ENCODE data around the gene NHLH1.

The NHLH1 gene

DNA sequence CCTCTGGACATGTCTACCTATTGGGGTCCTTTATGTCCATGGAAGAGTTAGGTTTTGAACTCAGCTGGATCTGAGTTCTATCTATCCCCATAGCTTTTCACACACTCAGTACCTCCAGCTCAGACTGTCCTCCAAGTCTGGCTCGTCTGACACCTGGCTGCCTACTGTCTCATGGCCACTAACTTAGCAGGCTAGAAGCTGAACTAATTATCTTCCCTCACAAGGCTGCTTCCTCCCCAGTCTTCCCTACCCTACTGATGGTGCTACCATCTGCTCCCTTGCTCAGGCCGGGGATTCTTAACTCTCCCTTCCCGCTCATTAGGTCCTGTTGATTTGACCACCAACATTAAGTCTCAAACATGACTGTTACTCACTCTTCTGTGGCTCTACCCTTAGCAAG, 46.8 kb downstream of the NHLH1 start:
- DNase-seq: no peak

DNA sequence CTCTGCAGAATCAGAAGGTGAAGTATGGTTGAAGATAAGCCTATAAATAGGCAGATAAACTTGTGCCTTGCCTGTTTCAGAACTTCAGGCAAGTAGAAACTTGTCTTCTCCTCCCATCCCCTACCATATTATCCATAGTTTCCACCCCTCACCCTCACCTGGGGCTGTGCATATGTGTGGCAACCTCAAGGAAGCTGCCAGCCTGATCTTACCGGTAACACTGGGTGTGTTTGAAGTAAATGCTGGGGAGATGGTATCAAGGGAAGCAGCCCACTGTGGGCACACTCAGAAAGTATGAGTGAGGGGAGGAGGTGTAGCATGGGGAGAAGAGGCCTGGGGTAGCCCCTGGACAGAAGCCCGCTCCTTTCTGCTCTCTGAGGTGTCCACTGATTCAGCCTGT, 48.0 kb downstream of the NHLH1 start:
- no peak for DNase-seq

- no peak for DNase-seq
Observed at GRCh38 chr1:160415696-160416290, 48.9 kb downstream of the NHLH1 start.

- DNase-seq: peak; percentile 46
Observed at GRCh38 chr1:160416369-160416768, 49.5 kb downstream of the NHLH1 start.

DNA sequence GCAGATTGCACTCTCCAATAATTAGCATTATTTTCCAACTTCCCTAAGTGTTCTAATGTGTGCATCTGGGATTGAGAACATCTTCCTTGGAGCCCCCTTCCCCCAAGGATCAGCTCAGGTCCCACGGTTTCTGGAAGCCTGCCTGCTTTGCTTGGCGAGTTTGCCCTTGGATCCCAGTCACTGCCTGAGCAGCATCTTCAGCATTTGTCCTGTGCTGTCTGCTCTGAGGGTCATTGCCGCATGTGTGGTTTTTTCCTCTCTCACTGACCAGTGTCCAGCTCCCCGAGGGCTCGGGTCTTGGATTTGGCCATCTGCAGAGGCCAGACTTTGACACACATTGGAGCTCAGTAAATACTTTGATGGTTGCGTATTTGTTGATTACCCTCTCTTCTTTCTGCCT, 51.6 kb downstream of the NHLH1 start:
- DNase-seq: no peak

DNA sequence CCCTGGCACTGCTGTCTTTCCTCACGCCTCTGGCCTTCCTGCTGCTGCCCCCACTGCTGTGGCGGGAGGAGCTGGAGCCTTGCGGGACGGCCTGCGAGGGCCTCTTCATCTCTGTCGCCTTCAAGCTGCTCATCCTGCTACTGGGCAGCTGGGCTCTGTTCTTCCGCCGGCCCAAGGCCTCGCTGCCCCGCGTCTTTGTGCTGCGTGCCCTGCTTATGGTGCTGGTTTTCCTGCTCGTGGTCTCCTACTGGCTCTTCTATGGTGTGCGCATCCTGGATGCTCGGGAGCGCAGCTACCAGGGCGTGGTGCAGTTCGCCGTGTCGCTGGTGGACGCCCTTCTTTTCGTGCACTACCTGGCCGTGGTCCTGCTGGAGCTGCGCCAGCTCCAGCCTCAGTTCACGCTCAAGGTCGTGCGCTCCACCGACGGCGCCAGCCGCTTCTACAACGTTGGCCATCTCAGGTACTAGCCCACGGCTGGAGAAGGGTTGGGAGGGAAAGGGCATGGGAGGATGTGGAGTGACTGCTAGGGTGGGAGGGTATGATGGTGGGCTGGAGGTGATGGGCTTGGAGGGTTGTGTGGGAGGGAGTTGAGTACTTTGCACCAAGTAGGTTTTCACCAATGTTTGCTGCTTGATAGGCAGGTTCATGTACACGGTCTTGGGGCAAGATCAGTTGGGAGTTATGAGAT, 52.4 kb downstream of the NHLH1 start:
- no peak for DNase-seq

GRCh38 chr1:160419838-160420169, 52.9 kb downstream of the NHLH1 start:
- no peak for DNase-seq

DNA sequence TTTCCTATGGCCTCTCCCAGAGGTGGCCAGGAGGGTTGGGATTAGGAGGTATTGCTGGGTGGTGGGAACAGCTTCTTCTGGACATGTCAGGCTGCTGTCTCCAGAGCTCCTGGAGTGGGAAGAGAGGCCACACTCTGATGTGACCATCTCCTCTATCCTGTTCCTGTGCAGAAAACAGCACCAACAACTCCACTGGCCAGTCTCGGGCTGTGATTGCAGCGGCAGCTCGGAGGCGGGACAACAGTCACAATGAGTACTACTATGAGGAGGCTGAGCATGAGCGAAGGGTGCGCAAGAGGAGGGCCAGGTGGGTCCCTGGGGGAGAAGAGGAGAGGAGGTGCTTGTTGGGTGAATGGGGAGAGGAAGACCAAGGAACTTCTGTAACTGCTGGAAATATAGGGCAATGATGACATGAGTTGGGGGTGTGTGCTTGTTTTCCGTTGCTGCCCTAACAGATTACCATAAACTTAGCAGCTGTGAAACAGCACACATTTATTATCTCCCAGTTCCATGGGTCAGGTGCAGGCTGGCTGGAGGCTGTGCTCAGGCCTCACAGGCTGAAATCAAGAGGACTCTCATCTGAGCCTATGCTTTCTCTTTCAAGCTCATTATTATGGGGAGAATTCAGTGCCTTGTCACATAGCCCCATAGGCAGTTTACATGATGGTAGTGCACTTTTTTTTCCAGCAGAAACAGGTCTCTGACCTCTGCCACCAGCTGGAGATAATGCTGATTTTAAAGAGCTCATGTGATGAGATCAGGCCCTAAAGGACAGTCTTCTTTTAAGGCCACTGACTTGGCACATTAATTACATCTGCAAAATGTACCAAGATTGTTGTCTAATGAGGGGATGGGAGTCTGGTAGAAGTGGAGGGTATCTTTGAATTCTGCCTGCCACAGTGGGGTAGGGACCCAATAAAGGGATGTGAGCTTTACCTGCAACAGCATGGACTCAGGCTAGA, 54.3 kb downstream of the NHLH1 start:
- DNase-seq: no peak

- no peak for DNase-seq
Observed at GRCh38 chr1:160421881-160422280, 55.0 kb downstream of the NHLH1 start.

Measured in DMS153 (cell line).